GM18511 (cell line): Measurements from ENCODE around the gene TRIP10.
"Not testable (repeated sequence)": the region's sequence is repeated elsewhere in the genome, so short reads cannot be mapped to it uniquely, and the experiment has no call there.

ENCODE experiments used
- ATAC-seq: cut with Tn5 transposase; IDR thresholded peaks from one replicate; pipeline ENCODE4 v1.9.1; 2021; ENCODE audit warnings: mild to moderate bottlenecking, moderate library complexity; ENCODE audit not compliant: unreplicated experiment

TRIP10 gene

GRCh38 chr19:6739390-6739882 lies at the start of gene TRIP10:
TRIP10 (plus strand) TSS chr19:6739680; CDS start chr19:6739762, 82 bp downstream.
- ATAC-seq, result no peak

DNA sequence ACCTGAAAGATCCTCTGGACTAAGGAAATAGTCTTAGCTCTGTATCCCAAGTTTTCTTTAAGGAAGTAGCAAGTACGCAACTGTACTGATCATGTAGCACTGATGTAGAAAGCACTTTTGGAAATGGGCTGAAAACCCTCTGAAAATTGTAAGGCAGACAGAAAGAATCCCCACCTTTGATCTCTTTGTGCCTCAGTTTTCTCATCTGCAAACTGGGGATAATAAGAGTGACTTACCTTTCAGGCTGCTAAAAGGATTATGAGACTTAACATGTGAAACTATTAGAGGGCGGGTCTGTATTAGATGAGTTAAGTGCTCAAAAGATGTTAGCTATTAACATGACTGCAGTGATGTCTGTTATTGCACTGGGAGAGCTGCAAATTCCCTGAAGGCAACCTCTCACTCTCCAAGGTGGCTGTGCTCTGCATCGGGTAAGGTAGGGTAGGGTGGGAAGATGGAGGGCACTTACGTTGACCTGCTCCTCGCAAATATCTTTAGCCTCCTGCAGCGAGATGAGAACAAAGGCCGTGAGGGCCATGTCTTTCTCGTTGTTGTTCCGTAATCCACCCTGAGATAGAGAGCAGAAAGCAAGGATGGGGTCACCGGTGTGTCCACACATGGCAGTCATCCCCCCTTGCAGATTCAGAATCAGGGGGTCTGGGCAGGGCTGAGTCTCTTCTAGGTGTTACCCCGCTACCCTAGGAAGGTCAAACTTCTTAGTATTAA lies 49.2 kb upstream of the TRIP10 start:
- ATAC-seq, result no peak

- no peak for ATAC-seq
These were observed 48.1 kb upstream of the TRIP10 start for GRCh38 chr19:6691342-6691741.

GRCh38 chr19:6692027-6692426 lies 47.5 kb upstream of the TRIP10 start:
- no peak for ATAC-seq

DNA sequence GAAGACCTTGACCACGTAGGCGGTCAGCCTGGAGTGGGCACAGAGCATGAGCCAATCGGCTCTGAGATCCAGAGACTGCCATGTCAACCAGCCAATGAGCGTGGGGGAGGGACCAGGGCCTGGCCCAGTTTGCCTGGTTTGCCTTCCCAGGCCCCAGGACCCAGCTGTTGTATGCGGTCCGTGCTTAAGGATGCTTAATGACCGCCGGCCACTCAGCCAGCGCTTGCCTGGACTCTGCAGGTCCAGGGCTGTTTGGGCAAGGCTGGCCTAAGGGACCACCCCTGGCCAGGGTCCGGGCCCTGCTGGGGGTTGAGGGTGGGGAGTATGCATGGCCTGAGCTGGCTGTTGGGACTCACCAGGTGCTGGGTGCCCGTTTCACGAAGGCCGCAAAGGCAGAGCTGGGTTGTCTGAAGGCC lies 46.4 kb upstream of the TRIP10 start:
- ATAC-seq, result no peak

- no peak for ATAC-seq
These were observed 45.8 kb upstream of the TRIP10 start for GRCh38 chr19:6693681-6694080.

DNA sequence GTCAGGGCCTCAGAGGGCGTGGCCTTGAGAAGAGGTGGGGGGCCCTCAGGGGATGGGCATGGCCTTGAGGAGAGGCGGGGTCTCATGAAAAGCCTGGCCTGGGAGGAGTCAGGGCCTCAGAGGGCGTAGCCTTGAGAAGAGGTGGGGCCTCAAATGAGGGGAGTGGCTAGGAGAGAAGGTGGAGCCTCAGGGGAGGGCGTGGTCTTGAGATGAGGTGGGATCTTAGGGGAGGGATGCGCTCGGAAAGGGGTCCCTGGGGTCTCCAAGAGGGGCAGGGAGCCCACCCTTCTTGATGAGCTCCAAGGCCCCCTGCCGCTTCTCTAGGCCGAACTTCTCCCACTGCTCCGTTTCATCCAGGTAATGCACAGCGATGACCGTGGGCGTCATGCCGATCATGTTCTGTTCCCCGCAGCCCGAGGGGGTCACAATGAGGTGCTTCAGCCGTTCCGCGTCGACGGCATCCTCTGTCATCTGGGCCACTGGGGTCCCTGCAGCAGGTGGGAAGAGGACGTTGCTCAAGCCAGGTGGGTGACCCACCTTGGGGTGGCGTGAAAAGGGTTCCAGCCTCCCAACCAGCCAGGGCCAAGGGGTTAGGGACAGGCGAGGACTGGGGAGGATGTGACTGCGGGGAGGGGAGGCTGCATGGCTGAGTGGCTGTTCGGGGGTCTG lies 45.2 kb upstream of the TRIP10 start:
- ATAC-seq, result no peak

DNA sequence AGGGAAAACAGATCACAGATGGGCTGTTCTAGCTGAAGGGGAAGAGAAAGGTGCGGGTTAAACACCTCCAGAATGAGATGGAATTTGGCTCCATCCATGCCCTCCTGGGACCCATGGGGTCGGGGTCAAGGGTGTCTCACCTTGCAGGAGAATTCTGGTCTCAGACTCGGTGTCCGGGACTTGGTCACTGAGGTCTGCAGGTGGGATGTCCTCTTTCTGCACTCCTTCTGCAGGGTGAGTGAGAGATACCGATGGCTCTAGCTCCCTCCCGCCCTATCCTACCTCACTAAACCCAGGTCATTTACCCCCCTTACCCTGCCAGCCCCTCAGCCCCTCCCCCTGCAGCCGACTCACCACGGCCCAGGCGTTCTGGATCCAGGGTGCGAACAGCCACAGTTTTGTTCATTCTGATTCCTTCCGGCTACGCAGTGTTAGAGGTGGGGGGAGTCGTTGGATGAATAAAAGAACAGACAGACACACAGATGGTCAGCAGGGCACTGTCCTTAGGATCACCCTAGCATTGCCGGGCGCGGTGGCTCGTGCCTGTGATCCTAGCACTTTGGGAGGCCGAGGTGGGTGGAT lies 43.1 kb upstream of the TRIP10 start:
- no peak for ATAC-seq

DNA sequence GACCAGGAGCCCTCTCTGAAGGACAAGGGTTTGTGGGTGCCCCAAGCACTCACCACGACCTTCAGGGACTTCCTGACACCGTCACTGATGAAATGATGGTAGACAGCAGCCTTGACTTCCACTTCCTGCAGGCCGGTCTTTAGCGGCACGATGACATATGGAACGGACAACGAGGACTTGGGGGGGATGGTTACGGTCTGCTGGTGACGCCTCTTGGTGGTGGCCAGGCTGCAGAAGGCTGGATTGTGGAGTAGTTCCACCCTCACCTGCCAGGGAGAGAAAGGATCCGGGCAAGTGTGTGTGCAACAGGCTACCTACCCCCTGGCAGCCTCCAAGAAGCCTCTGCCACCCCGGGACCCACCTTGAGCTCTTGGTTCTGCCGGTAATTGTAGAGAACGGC lies 42.2 kb upstream of the TRIP10 start:
- no peak for ATAC-seq

- no peak for ATAC-seq
These were observed 39.5 kb upstream of the TRIP10 start for GRCh38 chr19:6699935-6700334.

- no peak for ATAC-seq
These were observed 38.7 kb upstream of the TRIP10 start for GRCh38 chr19:6700586-6701316.

GRCh38 chr19:6705931-6706632 lies 33.4 kb upstream of the TRIP10 start:
- no peak for ATAC-seq

- no peak for ATAC-seq
These were observed 32.9 kb upstream of the TRIP10 start for GRCh38 chr19:6706633-6706958.

DNA sequence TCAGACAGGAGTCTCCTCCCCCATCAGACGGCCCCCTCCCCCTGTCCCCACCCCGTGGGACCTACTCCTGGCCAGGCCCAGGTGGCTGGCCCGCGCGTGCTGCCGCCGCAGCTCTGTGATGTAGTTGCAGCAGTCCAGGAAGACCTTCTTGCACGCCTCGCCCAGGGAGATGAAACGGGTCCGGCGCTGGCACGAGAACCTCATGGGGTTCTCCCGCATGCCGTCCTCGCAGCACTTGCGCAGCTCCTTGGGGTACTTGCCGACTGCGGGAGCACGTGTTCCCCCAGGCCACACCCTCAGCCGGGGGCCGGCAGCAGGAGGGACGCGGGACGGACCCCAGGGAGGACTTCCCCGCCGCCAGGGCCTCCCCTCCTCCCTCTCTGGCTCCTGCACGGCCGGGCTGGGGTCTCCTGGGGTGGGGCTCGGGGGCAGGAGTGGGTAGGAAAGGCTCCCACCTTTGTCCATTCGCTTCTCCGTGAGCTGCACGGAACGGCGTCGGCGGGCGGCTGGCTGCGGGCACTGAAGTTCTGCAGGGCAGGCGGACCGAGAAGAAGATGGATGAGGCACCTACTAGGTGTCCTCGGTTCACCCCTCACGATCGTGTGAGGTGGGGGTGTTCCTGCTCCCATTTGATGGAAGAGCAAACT lies 32.3 kb upstream of the TRIP10 start:
- no peak for ATAC-seq

DNA sequence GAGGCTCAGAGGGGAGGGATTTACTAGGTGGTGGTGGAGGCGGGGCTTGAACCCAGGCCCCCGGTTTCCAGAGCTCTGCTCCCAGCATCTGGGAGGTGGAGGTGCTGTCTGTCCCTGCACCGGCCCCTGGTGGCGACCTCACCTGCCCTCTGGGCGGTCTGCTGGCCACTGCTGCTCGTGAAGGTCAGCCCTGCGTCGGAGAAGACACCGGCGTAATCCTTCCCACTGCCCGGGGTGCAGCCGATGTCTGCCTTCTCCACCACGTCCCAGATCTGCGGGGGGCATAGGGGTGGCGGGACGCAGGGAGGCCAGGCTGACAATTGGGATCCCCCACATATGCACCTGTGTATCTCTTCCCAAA lies 31.8 kb upstream of the TRIP10 start:
- no peak for ATAC-seq

- ATAC-seq, result no peak
These were observed 31.1 kb upstream of the TRIP10 start for GRCh38 chr19:6708346-6708745.

GRCh38 chr19:6708913-6709312 lies 30.6 kb upstream of the TRIP10 start:
- not testable (repeated sequence) for ATAC-seq

- ATAC-seq, result no peak
These were observed 29.9 kb upstream of the TRIP10 start for GRCh38 chr19:6709549-6709948.

GRCh38 chr19:6710273-6711077 lies 29.0 kb upstream of the TRIP10 start:
- ATAC-seq, result no peak

- no peak for ATAC-seq
These were observed 28.5 kb upstream of the TRIP10 start for GRCh38 chr19:6711078-6711361.
